GM21576 (cell line): Measurements from ENCODE around the gene UPK1A.
"Not testable (repeated sequence)": the region's sequence is repeated elsewhere in the genome, so short reads cannot be mapped to it uniquely, and the experiment has no call there.

ENCODE experiments used
- ATAC-seq: cut with Tn5 transposase; IDR thresholded peaks from one replicate; pipeline ENCODE4 v1.9.1; 2021; ENCODE audit warnings: mild to moderate bottlenecking, moderate library complexity; ENCODE audit not compliant: unreplicated experiment

Gene UPK1A

DNA sequence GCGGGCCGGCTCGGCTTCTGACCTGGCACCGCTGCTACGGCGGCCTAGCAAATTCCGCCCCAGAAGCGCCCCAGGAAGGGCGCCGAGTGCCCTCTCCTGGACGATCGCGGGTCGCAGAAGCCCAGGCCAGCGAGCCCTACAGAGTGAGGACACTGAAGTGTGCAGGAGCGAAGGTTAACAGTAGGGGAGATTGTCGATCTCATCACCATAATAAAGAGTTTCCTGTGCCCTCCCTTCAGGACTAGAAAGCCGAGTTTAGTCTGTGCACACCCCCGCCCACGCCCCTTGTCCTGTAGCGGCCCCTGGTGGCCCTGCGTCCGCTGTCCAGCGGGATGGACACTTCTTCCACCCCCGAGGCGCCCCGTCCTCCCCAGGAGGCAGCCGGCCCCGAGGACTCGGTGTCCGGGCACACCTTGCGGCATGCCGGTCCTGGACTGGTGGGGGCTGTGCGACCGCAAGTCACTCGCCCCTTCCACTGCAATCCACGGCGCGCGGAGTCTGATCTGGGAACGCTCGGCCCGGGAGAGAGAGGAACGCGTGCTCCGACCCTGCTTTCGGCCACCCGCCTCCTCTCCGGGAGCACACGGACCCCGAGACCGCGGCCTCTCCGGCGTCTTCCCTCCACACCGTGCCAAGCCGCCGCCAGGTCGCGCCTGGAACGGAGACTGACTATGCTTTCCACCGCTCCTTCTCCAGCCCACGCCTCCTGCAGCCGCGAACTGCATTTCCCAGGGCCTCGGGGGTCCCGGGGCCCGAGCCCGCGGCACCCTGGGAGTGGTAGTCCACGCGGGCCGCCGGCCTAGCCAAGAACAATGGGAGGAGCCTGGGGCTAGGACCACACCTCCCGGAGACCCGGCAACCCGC is 50.7 kb downstream of the UPK1A start:
- ATAC-seq = peak; percentile 55

DNA sequence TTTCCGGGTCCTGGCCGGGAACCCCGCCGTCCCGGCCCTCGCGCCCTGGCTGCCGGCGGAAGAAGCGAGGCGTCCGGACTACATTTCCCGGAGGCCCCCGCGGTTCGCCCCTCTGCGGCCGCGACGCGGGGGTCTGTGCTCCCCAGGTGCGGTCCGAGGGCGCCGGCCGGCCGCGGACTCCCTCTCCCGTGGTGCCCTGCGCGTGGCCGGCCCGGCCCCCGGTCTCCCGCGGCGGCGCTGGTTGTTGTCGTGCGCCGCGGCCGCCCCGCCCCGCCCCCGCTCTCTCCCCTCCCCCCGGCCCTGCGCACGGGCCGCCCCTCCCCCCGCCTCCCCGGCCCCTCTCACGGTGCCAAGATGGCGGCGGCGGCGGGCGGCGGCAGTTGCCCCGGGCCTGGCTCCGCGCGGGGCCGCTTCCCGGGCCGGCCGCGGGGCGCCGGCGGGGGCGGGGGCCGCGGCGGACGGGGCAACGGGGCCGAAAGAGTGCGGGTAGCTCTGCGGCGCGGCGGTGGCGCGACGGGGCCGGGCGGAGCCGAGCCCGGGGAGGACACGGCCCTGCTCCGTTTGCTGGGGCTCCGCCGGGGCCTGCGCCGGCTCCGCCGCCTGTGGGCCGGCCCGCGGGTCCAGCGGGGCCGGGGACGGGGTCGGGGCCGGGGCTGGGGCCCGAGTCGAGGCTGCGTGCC is 51.5 kb downstream of the UPK1A start, which contains the start of gene KMT2B:
TSS of gene KMT2B (plus strand) at position 339 of the 680 bp plus-strand sequence. CDS start at position 355, 16 bp downstream.
- peak; percentile 1 for ATAC-seq

DNA sequence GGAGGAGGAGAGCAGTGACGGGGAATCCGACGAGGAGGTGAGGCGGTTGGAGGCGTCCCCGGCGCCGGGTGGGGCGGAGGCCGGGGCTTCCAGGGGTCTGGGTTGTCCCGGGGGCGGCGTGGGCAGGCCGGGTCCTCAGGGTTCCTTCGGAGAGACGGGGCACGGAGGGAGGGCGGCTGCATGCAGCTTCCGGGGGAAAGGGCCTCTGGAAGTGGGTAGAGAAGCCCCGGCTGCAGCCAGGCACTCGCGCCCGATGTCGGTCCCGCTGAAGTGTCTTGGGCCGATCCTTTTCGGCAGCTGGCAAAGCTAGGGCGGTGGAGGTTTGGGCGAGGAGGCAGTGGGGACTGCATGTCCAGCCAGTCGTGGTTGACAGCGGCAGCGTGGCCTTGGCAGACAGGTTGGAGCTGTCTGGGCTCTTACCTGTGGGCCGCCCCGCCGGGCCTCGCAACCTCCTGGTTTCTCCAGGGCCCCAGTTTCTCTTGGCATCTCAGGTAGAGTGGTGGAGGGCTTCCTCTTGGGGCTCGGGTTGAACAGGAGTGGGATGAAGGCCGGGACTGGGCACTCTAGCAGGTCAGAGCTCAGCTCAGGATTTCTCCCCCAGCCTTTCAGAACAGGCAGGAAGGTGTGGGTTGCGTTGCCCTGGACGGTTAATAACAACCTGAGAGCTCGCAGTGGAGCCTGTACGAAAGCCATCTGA is 52.2 kb downstream of the UPK1A start:
- no peak for ATAC-seq

DNA sequence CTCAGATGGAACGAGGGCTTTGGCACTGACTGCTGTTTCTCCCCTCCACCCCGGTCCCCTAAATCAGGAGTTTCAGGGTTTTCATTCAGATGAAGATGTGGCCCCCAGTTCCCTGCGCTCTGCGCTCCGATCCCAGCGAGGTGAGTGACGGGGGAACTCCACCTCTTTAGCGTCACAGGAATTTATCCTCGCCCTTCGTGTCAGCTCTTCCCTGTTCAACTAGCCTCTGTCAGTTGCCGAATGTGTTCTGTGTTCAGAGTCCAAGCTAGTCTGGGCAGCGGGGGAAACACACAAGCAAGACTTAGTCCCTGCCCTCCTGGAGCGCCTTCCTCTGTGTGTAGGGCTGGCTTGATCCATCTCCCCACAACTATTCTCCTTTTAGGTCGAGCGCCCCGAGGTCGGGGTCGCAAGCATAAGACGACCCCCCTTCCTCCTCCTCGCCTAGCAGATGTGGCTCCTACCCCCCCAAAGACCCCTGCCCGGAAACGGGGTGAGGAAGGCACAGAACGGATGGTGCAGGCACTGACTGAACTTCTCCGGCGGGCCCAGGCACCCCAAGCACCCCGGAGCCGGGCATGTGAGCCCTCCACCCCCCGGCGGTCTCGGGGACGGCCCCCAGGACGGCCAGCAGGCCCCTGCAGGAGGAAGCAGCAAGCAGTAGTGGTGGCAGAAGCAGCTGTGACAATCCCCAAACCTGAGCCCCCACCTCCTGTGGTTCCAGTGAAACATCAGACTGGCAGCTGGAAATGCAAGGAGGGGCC is 53.3 kb downstream of the UPK1A start:
- ATAC-seq = no peak

DNA sequence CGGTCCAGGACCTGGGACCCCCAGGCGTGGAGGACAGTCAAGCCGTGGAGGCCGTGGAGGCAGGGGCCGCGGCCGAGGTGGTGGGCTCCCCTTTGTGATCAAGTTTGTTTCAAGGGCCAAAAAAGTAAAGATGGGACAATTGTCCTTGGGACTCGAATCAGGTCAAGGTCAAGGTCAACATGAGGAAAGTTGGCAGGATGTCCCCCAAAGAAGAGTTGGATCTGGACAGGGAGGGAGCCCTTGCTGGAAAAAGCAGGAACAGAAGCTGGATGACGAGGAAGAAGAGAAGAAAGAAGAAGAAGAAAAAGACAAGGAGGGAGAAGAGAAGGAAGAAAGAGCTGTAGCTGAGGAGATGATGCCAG is 53.8 kb downstream of the UPK1A start:
- no peak for ATAC-seq

DNA sequence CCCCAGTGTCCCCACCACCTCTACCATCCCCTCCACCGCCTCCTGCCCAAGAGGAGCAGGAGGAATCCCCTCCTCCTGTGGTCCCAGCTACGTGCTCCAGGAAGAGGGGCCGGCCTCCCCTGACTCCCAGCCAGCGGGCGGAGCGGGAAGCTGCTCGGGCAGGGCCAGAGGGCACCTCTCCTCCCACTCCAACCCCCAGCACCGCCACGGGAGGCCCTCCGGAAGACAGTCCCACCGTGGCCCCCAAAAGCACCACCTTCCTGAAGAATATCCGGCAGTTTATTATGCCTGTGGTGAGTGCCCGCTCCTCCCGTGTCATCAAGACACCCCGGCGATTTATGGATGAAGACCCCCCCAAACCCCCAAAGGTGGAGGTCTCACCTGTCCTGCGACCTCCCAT is 54.3 kb downstream of the UPK1A start:
- ATAC-seq = no peak

DNA sequence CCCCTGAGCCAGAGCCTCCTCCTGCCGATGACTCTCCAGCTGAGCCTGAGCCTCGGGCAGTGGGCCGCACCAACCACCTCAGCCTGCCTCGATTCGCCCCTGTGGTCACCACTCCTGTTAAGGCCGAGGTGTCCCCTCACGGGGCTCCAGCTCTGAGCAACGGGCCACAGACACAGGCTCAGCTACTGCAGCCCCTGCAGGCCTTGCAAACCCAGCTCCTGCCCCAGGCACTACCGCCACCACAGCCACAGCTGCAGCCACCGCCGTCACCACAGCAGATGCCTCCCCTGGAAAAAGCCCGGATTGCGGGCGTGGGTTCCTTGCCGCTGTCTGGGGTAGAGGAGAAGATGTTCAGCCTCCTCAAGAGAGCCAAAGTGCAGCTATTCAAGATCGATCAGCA is 55.1 kb downstream of the UPK1A start:
- ATAC-seq = no peak

DNA sequence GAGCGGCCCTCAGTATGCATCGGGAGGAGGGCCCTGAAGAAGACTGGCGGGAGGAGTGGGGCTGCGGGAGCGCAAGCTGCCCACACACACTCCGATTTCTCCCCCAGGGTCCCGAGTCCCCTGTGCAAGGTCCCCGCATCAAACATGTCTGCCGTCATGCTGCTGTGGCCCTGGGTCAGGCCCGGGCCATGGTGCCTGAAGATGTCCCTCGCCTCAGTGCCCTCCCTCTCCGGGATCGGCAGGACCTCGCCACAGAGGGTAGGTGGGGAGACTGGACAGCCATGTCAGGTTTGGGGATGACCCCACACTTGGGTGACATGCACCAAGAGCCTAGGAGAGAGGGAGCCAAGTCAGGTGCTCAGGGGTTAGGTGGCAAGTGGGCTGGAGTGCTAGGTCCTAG is 56.1 kb downstream of the UPK1A start:
- no peak for ATAC-seq

DNA sequence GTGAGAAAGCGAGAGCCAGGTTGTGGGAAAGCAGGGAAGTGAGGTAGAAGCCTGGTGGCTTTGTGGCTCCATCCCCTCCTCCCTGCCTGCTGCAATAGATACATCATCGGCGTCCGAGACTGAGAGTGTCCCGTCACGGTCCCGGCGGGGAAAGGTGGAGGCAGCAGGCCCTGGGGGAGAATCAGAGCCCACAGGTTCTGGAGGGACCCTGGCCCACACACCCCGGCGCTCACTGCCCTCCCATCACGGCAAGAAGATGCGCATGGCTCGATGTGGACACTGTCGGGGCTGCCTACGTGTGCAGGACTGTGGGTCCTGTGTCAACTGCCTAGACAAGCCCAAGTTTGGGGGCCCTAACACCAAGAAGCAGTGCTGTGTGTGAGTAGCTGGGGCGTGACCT is 56.6 kb downstream of the UPK1A start:
- no peak for ATAC-seq

DNA sequence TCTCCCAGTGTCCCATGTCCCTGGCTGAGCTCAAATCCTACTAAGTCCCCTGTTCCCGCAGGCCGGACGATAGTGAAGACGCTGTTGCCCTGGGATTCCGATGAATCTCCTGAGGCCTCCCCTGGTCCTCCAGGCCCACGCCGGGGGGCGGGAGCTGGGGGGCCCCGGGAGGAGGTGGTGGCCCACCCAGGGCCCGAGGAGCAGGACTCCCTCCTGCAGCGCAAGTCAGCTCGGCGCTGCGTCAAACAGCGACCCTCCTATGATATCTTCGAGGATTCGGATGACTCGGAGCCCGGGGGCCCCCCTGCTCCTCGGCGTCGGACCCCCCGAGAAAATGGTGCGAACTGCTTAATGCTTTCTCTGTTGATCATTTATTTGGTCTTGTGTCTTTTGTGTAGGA is 57.4 kb downstream of the UPK1A start:
- no peak for ATAC-seq

DNA sequence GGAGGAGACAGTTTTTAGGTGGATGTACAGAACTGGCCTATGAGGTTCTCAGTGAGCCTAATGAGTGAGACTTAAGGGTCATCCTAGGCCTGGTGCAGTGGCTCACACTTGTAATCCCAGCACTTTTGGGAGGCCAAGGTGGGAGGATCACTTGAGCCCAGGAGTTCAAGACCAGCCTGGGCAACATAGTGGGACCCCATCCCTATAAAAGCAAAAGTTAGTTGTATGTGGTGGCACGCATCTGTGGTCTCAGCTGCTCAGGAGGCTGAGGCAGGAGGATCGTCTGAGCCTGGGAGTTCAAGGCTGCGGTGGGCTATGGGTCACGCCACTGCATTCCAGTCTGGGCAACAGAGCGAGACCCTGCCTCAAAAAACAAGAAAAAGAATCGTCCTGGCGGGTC is 57.8 kb downstream of the UPK1A start:
- ATAC-seq = not testable (repeated sequence)

DNA sequence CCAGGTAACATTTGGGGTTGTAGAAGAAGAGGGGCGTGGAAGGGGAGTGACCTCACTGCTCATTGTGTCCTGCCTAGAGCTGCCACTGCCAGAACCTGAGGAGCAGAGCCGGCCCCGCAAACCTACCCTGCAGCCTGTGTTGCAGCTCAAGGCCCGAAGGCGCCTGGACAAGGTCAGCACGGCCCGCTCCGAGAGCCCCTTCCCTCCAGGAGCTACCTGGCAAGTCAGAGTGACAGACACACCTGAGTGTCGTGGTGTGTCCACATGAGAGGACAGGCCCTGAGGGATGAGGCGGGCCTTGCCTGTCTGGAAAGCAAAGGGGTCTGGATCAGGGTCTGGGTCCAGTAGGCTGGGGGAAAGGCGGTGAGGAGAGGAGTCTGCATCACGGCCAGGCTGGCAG is 58.2 kb downstream of the UPK1A start:
- ATAC-seq = no peak

DNA sequence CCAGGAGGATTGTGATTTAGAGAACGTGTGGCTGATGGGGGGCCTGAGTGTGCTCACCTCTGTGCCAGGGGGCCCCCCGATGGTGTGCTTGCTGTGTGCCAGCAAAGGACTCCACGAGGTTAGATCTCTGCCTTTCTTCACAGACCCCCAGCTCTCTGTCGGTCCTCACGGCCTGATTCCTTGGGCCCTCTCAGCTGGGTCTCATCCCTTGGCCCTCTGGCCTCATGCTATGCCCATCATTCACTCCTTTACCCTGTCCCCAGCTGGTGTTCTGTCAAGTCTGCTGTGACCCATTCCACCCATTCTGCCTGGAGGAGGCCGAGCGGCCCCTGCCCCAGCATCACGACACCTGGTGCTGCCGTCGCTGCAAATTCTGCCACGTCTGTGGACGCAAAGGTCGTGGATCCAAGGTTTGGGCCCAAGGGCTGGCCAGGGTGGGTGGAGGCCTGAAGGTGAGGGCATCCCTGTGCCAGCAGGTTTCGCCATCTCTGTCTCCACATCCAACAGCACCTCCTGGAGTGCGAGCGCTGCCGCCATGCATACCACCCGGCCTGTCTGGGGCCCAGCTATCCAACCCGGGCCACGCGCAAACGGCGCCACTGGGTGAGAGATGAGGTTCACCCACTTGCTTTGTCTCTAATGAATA is 59.0 kb downstream of the UPK1A start:
- no peak for ATAC-seq

DNA sequence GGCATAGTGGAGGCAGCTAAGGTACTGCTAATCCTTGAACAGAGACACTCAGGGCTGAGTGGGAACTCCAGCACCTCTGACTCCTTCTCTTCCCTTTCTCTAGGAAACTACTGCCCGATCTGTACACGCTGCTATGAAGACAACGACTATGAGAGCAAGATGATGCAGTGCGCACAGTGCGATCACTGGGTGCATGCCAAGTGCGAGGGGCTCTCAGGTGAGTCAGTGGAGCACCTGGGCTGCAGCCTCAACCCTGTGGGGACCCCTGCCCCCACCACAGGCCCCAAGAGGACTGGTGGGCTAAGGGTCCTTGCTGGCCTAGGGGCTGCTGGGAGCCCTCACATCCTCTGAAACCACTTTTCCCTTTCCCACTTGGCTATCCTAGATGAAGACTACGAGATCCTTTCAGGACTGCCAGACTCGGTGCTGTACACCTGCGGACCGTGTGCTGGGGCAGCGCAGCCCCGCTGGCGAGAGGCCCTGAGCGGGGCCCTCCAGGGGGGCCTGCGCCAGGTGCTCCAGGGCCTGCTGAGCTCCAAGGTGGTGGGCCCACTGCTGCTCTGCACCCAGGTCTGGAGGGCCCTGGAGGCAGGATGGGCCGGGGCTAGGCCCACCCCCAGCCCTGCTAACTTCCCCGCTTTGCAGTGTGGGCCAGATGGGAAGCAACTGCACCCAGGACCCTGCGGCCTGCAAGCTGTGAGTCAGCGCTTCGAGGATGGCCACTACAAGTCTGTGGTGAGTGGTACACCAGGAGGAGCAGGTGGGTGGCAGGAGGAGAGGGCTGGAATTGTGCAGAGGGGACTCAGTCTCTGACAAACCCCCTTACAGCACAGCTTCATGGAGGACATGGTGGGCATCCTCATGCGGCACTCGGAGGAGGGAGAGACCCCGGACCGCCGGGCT is 61.0 kb downstream of the UPK1A start:
- ATAC-seq = no peak
